ENCODE data around the gene C6orf163.
A peak's percentile ranks its signal among the peaks of the same experiment; 100 is the strongest.

Gene C6orf163

DNA sequence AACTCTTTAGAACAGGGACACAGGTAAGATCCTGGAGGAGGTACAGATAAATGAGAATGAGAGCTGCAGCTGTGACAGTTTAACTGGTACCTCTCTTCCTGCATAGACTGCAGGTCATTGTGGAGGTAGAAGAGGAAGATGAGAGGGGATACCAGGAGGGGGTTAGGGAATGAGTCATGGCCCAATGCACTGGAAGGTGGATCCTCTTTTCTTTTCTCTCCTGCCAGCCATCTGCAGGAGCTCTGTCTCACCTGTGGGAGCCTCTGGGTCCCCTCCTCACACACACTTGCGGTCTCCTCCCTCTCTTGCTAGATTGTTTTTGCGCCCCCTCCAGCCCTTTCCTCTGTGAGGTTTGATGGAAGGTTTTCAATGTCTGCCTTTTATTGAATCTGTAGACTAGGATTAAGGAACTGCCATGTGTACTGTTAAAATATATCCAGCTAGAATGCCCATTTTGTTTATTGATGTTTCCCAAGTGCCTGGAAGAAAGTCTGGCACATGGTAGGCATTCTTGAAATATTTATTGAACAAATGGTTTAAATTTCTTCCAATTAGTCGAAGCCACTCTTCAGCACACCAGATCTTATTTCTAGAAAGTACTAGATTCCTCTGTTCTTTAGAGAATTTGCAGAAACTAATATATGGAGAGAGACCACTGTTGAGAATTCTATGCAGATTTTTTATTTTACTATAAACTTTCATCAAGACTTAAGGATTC is 13.0 kb downstream of the C6orf163 start:
- no peak for DNase-seq

DNA sequence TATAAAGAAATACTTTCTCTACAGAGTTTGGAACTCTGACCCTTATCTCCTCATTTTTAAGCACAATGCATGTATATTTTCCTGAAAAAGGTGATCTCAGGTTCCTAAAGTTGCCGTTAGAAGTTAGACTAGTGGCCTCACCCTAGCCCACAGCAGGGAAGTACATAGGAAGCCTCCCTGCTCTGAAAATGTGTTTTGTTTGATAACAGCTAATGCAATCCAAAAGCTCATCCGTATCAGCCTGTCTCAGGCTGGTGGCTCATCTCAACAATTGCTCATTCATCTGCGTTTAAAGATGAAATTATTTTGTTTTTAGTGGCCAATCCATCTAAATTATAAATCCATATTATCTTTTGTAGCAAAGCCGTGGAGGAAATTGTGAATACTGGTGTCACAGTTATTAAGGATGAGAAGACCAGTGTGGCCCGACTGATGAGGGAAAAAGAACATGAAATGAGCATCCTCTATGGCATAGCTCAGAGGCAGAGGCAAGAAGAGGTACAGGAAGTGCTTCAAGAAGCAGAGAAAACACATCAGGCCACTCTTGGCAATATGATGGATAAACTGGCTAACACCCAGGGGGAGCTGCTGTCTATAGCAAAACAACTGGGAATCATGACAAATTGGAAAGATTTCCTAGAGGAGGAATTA is 20.1 kb downstream of the C6orf163 start:
- DNase-seq = no peak

DNA sequence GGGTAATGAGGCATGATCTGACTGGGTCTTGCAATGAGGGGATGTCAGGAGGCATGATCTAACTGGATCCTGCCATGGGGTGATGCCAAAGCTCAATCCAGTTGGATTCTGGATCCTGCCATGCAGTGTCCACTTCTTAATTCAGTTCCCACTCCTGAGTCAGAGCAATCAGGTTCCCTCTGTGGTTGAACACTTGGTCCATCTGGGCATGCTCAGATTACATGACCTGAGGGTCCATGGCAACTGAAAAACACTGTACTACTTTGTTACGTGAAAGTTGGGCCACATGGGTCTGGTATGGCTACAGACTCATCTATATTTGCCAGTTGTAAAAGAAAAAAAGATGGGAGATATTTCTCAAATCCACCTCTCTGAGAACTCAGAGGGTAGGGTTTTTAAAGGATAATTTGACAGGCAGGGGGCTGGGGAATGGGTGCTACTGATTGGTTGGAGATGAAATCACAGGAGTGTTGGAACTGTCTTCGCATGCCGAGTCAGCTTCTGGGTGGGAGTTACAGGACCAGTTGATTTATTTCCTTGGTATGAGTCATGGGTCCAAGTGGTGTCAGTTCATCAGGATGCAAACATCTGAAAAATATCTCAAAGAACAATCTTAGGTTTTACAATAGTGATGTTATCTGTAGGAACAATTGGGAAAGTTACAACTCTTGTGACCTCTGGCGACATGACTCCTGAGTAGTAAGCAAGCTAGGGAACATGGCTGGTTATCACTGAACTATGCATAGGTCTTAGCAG is 21.6 kb downstream of the C6orf163 start:
- DNase-seq = no peak

- no peak for DNase-seq
Observed at GRCh38 chr6:87366899-87367298, 22.3 kb downstream of the C6orf163 start.

GRCh38 chr6:87373377-87373776 is 28.8 kb downstream of the C6orf163 start:
- no peak for DNase-seq

DNA sequence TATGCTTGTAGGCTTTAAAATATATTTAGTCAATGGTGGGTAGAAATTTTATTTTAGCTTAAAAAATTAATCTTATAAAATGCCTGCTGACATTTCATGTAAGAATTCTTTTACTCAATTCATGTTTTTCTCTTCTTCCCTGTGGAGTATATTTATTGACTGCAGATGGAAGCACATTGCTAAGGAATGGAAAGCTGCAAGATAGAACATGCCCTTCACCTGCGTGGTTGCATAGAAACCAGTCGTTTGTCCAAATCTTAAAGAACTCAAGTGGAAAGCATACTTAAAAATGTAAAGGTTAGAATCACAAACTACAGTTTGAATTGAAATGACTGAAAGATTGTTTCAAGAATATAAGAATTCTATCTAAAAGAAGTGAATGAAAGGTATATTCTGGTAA is 30.7 kb downstream of the C6orf163 start:
- DNase-seq = no peak

DNA sequence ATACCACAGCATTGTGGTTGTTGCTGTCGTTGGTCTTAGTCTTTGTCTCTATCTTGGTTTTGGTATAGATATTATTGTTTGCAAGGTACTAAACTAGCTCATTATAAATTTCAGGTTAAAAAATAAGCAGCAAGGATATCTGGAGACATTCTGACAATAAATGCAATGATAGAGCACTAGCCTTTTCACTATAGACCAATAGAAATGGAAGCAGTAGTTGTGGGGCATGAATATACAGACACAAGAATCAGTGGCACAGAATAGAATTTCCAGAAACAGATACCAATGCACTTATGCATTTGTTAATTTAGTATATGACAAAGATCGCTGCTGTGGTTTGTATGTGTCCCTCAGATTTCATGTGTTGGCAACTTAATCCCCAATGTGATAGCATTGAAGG is 32.0 kb downstream of the C6orf163 start:
- no peak for DNase-seq

GRCh38 chr6:87378947-87379346 is 34.3 kb downstream of the C6orf163 start:
- DNase-seq = peak; percentile 31

DNA sequence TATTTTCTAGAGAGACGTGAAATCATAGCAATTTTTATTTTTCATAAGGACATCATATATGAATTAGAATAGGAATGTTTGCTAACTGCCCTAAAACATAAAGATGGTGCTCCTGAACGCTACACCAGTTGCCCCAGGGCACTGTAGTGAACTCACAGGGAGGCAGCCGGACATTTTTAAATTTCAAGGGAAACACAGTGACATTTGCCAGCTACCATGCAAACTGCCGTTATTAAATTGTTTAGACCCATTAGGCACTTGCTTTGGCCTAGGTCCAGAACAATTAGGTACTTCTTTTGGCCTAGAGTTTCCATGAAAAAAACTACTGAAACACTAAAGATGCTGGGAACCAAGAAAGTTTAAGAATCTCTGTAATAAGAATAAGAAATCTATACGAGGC is 38.2 kb downstream of the C6orf163 start:
- DNase-seq = no peak

DNA sequence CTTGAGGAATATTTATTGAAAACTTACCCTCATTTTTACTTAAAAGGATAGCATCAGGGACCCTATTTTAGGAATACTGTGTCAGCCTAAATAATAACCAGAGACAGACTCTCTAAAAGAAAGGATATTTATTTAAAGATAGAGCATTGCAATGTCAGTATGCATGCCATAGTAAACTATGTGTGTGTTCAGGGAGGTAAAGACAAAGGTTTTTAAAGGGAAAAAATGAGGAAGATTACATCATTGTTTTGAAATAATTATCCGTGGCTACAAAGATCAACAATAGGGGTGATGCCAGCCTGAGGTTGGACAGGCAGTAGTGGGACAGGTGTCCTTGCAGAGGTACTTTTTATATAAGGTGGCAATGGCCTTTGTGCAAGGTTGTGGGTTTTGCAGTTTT is 39.4 kb downstream of the C6orf163 start:
- no peak for DNase-seq

DNA sequence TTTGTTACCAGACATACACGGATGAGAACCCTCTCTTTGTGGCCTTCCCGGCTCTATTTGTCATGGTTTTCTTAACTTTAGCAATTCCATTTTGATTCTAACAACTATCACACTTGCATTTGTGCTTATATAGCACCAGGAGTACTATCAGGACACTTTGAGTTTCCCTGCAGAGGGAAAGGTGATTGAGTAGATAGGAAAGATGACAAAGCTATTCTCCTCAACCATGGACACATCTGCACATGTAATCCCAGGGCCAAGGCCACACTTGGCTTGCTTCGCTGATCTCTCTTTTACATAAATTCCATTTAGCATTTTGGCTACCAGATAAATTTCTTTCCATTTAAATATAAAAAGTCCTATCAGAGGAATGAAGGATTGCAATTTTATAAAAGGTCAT is 39.8 kb downstream of the C6orf163 start:
- DNase-seq = no peak

DNA sequence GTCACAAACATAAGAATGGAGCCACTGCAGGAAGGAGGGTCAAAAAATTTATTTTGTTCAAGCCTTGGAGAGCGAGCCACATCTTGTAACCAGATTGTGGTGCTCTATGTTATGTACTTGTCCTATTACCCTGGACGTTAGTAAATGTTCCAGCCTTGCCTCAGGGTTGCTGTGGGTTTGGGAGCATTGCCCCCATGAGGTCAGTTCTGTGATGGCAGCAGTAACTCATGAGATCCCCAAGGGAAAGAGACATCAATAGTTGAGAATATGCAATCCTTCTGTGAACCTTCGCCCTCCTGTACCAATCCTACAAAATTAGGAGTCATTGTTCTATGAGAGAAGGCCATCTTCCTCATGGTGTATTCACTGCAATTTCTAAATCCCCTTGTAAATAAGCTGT is 46.7 kb downstream of the C6orf163 start:
- DNase-seq = no peak

GRCh38 chr6:87393026-87393622 is 48.5 kb downstream of the C6orf163 start:
- peak; percentile 85 for DNase-seq

DNA sequence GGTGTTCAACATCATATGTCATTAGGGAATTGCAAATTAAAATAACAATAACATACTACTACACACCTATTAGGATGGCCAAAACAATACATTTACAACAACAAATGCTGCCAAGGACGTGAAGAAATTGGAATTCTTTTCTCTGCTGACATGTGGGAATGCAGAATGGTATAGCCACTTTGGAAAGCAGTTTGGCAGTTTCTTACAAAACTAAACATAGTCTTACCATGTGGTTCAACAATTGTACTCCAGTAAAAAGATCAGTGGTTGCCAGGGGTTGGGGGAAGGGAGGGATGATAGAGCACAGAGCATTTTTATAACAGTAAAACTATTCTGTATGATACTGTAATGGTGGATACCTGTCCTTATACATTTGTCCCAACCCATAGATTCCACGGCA is 50.8 kb downstream of the C6orf163 start:
- DNase-seq = no peak

GRCh38 chr6:87396595-87397392 is 52.2 kb downstream of the C6orf163 start:
- DNase-seq = peak; percentile 56

DNA sequence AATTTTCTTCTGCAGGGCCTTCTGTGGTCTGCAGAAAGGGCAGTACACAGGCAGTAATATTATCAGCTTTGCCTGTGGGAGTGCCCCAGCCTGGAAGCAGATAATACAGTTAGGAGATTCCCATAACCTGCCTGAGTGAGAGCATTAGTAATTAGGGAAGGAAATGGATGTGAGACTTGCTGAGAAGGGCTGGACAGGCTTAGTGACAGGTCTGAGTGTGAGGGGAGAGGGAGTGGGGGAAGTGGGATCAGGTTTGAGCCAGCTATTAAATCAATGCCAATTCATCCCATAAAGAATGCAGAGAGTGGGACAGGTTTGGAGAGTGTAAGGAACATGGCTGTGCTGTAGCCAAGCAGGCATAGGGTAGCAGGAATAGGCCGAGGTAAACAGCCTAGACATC is 53.0 kb downstream of the C6orf163 start:
- DNase-seq = no peak

GRCh38 chr6:87401832-87402231 is 57.2 kb downstream of the C6orf163 start:
- DNase-seq = no peak

DNA sequence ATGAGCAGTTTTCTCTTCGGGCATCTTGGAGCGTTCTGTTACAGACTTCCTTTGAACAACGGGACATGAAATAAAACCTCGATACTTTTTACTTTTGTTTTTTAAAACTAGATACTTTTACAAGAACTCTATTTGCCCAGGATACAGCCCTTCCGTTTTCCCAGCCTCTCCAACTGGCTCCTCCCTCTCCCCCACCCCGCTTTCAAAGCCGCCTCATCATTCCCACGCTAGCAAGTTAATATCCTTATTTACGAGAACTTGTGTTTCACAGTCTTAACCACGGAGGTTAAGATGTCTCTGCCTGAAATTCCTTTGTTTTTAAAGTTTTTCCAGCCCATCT is 62.9 kb downstream of the C6orf163 start:
- DNase-seq = peak; percentile 45

- peak; percentile 84 for DNase-seq
Observed at GRCh38 chr6:87407901-87408720, 63.5 kb downstream of the C6orf163 start, which contains the start of gene CFAP206. CFAP206 (plus strand) TSS chr6:87407972; CDS start chr6:87409840, 1,868 bp downstream.

DNA sequence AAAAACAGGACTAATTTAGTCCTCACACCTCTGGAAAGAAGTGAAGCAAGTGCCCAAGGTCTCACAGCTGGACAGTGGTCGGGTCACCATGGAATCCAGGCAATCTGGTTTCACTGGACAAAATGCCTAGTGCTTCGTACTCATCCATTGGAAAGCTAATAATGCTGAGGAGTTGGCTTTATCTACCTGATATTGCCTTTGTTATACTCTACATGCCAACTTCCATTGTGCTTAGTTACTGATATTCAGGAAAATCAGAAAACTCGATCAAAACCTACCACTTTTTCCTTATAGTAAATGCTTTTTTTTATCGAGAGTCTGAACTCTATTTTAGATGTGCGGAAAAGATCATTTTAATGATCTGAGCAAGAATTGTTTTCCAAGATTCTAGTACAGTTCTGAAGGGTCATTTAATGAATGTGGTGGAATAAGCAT is 64.1 kb downstream of the C6orf163 start:
- DNase-seq = no peak

Measured in suppressor macrophage treated with lipopolysaccharide for 4 hours (primary cell).